H1 (cell line): ENCODE measurements around the gene ZNF609. TPM values are rescaled to one million over a fixed set of nuclear protein-coding genes. Genes with fewer than 3 reads are reported as not detected.

Experiments used
- EZH2 ChIP-seq: fragments of 200-600 bp; sonication (generic); IDR thresholded peaks from 2 replicates; pipeline ENCODE4 v1.7.1; 2012; ENCODE audit warnings: low read depth, mild to moderate bottlenecking, moderate library complexity, low read length, inconsistent platforms; ENCODE audit not compliant: severe bottlenecking
- JUND ChIP-seq: IDR thresholded peaks from 2 replicates; pipeline ENCODE4 v1.6.1; 2011; ENCODE audit warnings: mild to moderate bottlenecking, improper control_type of control experiment, low read length
- TCF12 ChIP-seq: IDR thresholded peaks from 2 replicates; pipeline ENCODE4 v1.6.1; 2011; ENCODE audit warnings: low read depth, mild to moderate bottlenecking, low read length
- polyA plus RNA-seq, 7 experiments: library from polyadenylated mRNA; depleted of rRNA in 3 of 7; stranded (reverse) in 5 of 7; unstranded in 2 of 7; fragments of >200 nt in 5 of 7; fragments of 200-250 nt in 2 of 7; gene quantifications; 1 replicate in 5 of 7; 2 replicates in 1 of 7; 4 replicates in 1 of 7; pipeline versions ENCODE4 v1.2.1 to v1.2.3, GENCODE V29; 2011 to 2013; ENCODE audit warnings: missing spikeins in 2 of 7, mixed read lengths in 2 of 7
- total RNA-seq: library from RNA; stranded (reverse); fragmentation: NEBNext Ultra II Directional; extraction: Animal tissue kit (Norgen Biotek cat#: 25700); gene quantifications from 2 replicates; pipeline ENCODE4 v1.2.1, GENCODE V29; 2021

ZNF609 gene
- total and polyA plus RNA-seq, 2 of the 8 experiments (the other 6 are each of a cell fraction or from before 2014, with no cell fraction given), result 15.5 to 47.8 TPM

GRCh38 chr15:64515825-64516224 lies 55.4 kb downstream of the ZNF609 start (continued):
- no peak for TF ChIP-seq TCF12
- TF ChIP-seq EZH2, result no peak
- TF ChIP-seq JUND, result no peak
